Neural progenitor cell (in vitro differentiated cells): Measurements from ENCODE around the gene FKBP1B. TPM values are rescaled to one million over a fixed set of nuclear protein-coding genes. Genes with fewer than 3 reads are reported as not detected.
"Not testable (repeated sequence)": the region's sequence is repeated elsewhere in the genome, so short reads cannot be mapped to it uniquely, and the experiment has no call there.

ENCODE experiments used
- DNase-seq: peaks from one replicate; pipeline ENCODE4 v3.0.0-alpha.2; 2016; ENCODE audit warnings: low spot score
- H2AFZ ChIP-seq: fragments of 200-600 bp; sonication (generic); replicated peaks from 2 replicates; pipeline ENCODE4 v1.6.1; 2016; ENCODE audit warnings: antibody characterized with exemption
- H3F3A ChIP-seq: fragments of 200-600 bp; sonication (generic); 2 replicates; pipeline ENCODE4 v1.6.1; 2016; ENCODE audit warnings: antibody characterized with exemption, low read depth
- H3K27ac ChIP-seq: fragments of 200-600 bp; sonication (generic); 2 replicates; pipeline ENCODE4 v1.5.1; 2016; ENCODE audit warnings: mild to moderate bottlenecking
- H3K27me3 ChIP-seq: fragments of 200-600 bp; sonication (generic); 2 replicates; pipeline ENCODE4 v1.6.1; 2016; ENCODE audit warnings: mild to moderate bottlenecking, moderate library complexity
- H3K36me3 ChIP-seq: fragments of 200-600 bp; sonication (generic); 2 replicates; pipeline ENCODE4 v1.5.1; 2016
- H3K4me1 ChIP-seq: fragments of 200-600 bp; sonication (generic); 2 replicates; pipeline ENCODE4 v1.6.1; 2016; ENCODE audit warnings: mixed run types
- H3K4me2 ChIP-seq: fragments of 200-600 bp; sonication (generic); 2 replicates; pipeline ENCODE4 v1.6.1; 2016
- H3K4me3 ChIP-seq: fragments of 200-600 bp; sonication (generic); 2 replicates; pipeline ENCODE4 v1.5.1; 2016
- H3K79me2 ChIP-seq: fragments of 200-600 bp; sonication (generic); 2 replicates; pipeline ENCODE4 v1.6.1; 2016; ENCODE audit warnings: low read depth
- H3K9ac ChIP-seq: fragments of 200-600 bp; sonication (generic); 2 replicates; pipeline ENCODE4 v1.6.1; 2016
- H3K9me3 ChIP-seq: fragments of 200-600 bp; sonication (generic); 2 replicates; pipeline ENCODE4 v1.5.1; 2016; ENCODE audit warnings: low read depth
- H4K20me1 ChIP-seq: fragments of 200-600 bp; sonication (generic); 2 replicates; pipeline ENCODE4 v1.6.1; 2016; ENCODE audit warnings: low read depth
- H3K27ac Mint-ChIP-seq: 3 replicates; pipeline ENCODE4 v1.8.0; 2021; ENCODE audit warnings: mixed read lengths
- H3K27me3 Mint-ChIP-seq: 2 replicates; pipeline ENCODE4 v1.8.0; 2022; ENCODE audit warnings: low read depth, mild to moderate bottlenecking, inconsistent platforms, moderate library complexity, mixed read lengths; ENCODE audit not compliant: insufficient read depth
- H3K36me3 Mint-ChIP-seq: 3 replicates; pipeline ENCODE4 v1.8.0; 2021; ENCODE audit warnings: mixed read lengths
- H3K4me1 Mint-ChIP-seq: 3 replicates; pipeline ENCODE4 v1.8.0; 2021; ENCODE audit warnings: mixed read lengths
- H3K4me3 Mint-ChIP-seq: 3 replicates; pipeline ENCODE4 v1.8.0; 2021; ENCODE audit warnings: mild to moderate bottlenecking, moderate library complexity, mixed read lengths
- H3K9me3 Mint-ChIP-seq: 3 replicates; pipeline ENCODE4 v1.8.0; 2020; ENCODE audit warnings: mixed read lengths
- CTCF ChIP-seq: fragments of 200-600 bp; sonication (generic); IDR thresholded peaks from 2 replicates; pipeline ENCODE4 v1.5.1; 2017; ENCODE audit warnings: antibody characterized with exemption, mild to moderate bottlenecking
- EZH2 ChIP-seq: fragments of 200-600 bp; sonication (generic); IDR thresholded peaks from 2 replicates; pipeline ENCODE4 v1.6.1; 2017; ENCODE audit warnings: antibody characterized with exemption, mild to moderate bottlenecking, moderate library complexity
- EZH2phosphoT487 ChIP-seq: fragments of 200-600 bp; sonication (generic); IDR thresholded peaks from 2 replicates; pipeline ENCODE4 v1.6.1; 2017; ENCODE audit warnings: antibody characterized with exemption
- total RNA-seq: library from RNA; depleted of rRNA; stranded (reverse); fragments of >200 nt; gene quantifications from 2 replicates; pipeline ENCODE4 v1.2.3, GENCODE V29; 2015; ENCODE audit warnings: low replicate concordance

Gene FKBP1B
- total RNA-seq, 1 donor from 2014 or later: 46.0 TPM

GRCh38 chr2:24011250-24012104 is 38.1 kb upstream of the FKBP1B start:
- Histone ChIP-seq H3K9me3 (no peaks in the 10 kb centered on the region), H3K27me3 (peaks cover 26% of the 10 kb centered on the region), H4K20me1 (no peaks in the 10 kb centered on the region), H3K4me1 (peaks cover 8% of the 10 kb centered on the region), H2AFZ (no peak overlapping the region), H3K4me3 (no peak overlapping the region), H3K9ac (no peak overlapping the region), H3K27ac (no peak overlapping the region), H3K4me2 (no peak overlapping the region), H3F3A (no peaks in the 10 kb centered on the region), H3K79me2 (no peaks in the 10 kb centered on the region), H3K36me3 (no peaks in the 10 kb centered on the region)
- H3K9me3 Mint-ChIP-seq: no peaks in the 10 kb centered on the region
- H3K4me1 Mint-ChIP-seq: peaks cover 2% of the 10 kb centered on the region
- no peak for TF ChIP-seq CTCF
- no peak for TF ChIP-seq EZH2
- no peak for TF ChIP-seq EZH2phosphoT487
- no peak overlapping the region for H3K4me3 Mint-ChIP-seq
- H3K27me3 Mint-ChIP-seq: peaks cover 13% of the 10 kb centered on the region
- DNase-seq: no peak
- H3K36me3 Mint-ChIP-seq: peaks cover 3% of the 10 kb centered on the region
- no peak overlapping the region for H3K27ac Mint-ChIP-seq

GRCh38 chr2:24012521-24013188 is 36.9 kb upstream of the FKBP1B start:
- no peaks in the 10 kb centered on the region for H3K9me3 ChIP-seq
- Mint-ChIP-seq H3K4me3 (no peak overlapping the region), H3K4me1 (peaks cover 2% of the 10 kb centered on the region), H3K36me3 (no peaks in the 10 kb centered on the region), H3K9me3 (no peaks in the 10 kb centered on the region), H3K27ac (no peak overlapping the region), H3K27me3 (peaks cover 13% of the 10 kb centered on the region)
- DNase-seq: no peak
- no peak overlapping the region for H3K9ac ChIP-seq
- TF ChIP-seq CTCF: no peak
- no peak for TF ChIP-seq EZH2phosphoT487
- TF ChIP-seq EZH2: no peak
- H3K4me3 ChIP-seq: no peak overlapping the region
- H3K36me3 ChIP-seq: no peaks in the 10 kb centered on the region
- peaks cover 26% of the 10 kb centered on the region for H3K27me3 ChIP-seq
- H3K27ac ChIP-seq: no peak overlapping the region
- H3K4me1 ChIP-seq: peaks cover 8% of the 10 kb centered on the region
- no peaks in the 10 kb centered on the region for H3F3A ChIP-seq
- H2AFZ ChIP-seq: no peak overlapping the region
- H3K79me2 ChIP-seq: no peaks in the 10 kb centered on the region
- no peak overlapping the region for H3K4me2 ChIP-seq
- no peaks in the 10 kb centered on the region for H4K20me1 ChIP-seq

GRCh38 chr2:24014902-24015301 is 34.6 kb upstream of the FKBP1B start:
- not testable (repeated sequence) for H3K27ac Mint-ChIP-seq, H3K4me3 Mint-ChIP-seq, H3K9me3 ChIP-seq, H3K36me3 Mint-ChIP-seq, H3K9ac ChIP-seq, H3K4me1 ChIP-seq, H3K4me3 ChIP-seq, H3K4me1 Mint-ChIP-seq, DNase-seq, H3F3A ChIP-seq, H2AFZ ChIP-seq, H3K79me2 ChIP-seq, H3K27ac ChIP-seq, H3K27me3 Mint-ChIP-seq, H3K36me3 ChIP-seq, H4K20me1 ChIP-seq, H3K4me2 ChIP-seq, H3K9me3 Mint-ChIP-seq
- peaks cover 14% of the 10 kb centered on the region for H3K27me3 ChIP-seq
